Stimulated activated CD8-positive, alpha-beta memory T cell treated with anti-CD3 and anti-CD28 coated beads, Interleukin-12 subunit alpha, Interleukin-12 subunit beta, amount 100 ng/mL, for 24 hours (primary cell): ENCODE results near the gene KANK2.

Source experiments
- DNase-seq: peaks from one replicate; pipeline ENCODE4 v3.0.0-alpha.2; 2020; ENCODE audit errors: extremely low read depth

KANK2 gene

GRCh38 chr19:11225815-11226214 is 28.5 kb upstream of the KANK2 start:
- DNase-seq = no peak

GRCh38 chr19:11225172-11225571 is 27.8 kb upstream of the KANK2 start:
- DNase-seq = no peak

- DNase-seq = no peak
These were observed 27.1 kb upstream of the KANK2 start for GRCh38 chr19:11224429-11224828.

GRCh38 chr19:11223200-11223599 is 25.9 kb upstream of the KANK2 start:
- DNase-seq = no peak

DNA sequence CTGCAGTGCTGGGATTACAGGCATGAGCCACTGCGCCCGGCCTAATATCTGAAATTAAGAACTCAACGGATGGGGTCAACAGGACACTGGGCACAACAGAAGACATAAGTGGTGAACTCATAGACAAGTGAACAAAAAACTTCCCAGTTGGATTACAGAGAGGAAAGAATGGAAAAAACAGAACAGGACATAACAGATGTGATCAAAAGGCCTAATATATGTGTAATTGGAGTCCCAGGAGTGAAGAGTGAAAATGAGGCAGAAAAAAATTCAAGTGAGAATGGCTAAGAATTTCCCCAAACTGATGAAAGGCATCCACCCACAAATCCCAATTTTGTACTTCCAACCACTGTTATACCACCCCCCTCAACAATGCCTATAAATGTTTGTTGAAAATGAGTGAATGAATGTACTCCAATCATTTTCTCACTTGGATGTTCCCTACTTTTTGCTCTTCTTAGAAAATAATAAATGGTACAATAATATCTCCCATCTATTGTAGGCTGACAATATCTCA is 23.8 kb upstream of the KANK2 start:
- no peak for DNase-seq

GRCh38 chr19:11214387-11214786 is 17.0 kb upstream of the KANK2 start:
- DNase-seq = no peak

- DNase-seq = no peak
These were observed 13.2 kb upstream of the KANK2 start for GRCh38 chr19:11210656-11210928.

DNA sequence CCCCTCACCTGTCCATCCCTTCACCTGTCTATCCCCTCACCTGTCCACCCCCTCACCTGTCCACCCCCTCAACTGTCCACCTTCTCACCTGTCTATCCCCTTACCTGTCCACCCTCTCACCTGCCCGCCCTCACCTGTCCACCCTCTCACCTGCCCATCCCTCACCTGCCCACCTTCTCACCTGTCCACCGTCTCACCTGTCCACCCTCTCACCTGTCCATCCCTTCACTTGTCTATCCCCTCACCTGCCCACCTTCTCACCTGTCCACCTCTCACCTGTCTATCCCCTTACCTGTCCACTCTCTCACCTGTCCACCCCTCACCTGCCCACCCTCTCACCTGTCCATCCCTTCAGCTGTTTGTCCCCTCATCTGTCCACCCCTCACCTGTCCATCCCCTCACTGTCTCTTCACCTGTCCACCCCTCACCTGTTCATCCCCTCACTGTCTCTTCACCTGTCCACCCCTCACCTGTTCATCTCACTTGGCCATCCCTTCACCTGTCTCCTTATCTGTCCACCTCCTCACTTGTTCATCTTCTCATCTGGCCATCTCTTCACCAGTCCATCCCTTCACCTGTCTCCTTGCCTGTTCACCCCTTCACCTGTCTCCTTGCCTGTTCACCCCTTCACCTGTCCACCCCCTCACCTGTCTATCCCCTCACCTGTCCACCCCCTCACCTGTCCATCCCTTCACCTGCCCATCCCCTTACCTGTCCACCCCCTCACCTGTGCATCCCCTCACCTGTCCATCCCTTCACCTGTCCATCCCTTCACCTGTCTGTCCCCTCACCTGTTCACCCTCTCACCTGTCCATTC is 12.7 kb upstream of the KANK2 start:
- no peak for DNase-seq

DNA sequence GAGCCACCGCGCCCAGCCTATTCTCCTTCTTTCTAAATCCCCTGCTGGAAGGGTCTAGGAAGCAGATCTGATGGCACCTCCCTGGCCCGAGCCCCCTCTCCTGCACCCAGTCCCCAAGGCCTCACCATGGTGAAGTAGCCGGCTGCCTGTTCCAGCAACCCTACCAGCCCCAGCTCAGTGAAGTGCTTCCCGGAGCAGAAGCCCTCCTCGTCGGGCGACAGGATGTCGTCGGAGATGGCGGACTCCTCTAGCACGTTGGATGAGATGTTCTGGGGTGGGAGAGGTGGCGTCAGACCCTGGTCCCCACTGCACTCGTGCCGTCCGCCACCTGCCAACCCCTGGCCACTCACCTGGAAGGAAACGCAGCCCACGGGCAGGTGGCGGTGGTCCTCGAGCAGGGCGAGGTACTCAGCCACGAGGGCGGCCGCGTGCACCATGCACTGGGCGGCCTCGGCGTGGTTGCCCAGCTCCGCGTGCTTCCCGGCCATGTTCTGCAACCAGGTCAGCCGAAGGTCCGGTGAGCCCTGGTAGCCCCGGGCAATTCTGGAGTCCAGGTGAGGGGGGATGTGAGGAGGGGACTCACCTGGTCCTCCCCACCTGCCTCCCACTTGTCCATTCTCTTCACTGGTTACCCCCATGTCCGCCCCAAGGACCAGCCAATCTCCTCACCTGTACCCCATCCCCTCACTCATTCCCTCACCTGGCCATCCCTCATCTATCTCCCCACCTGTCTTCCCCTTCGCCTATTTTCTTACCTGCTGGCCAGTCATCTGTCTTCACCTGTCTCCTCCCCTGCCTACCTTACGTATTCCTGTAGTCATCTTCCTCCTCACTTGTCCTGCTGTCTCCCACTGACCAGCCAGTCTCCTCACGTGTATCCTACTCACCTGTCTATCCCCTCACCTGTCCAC is 11.5 kb upstream of the KANK2 start:
- no peak for DNase-seq

GRCh38 chr19:11205939-11206570 is 8.7 kb upstream of the KANK2 start:
- DNase-seq = no peak

- no peak for DNase-seq
These were observed 7.6 kb upstream of the KANK2 start for GRCh38 chr19:11204943-11205349.

DNA sequence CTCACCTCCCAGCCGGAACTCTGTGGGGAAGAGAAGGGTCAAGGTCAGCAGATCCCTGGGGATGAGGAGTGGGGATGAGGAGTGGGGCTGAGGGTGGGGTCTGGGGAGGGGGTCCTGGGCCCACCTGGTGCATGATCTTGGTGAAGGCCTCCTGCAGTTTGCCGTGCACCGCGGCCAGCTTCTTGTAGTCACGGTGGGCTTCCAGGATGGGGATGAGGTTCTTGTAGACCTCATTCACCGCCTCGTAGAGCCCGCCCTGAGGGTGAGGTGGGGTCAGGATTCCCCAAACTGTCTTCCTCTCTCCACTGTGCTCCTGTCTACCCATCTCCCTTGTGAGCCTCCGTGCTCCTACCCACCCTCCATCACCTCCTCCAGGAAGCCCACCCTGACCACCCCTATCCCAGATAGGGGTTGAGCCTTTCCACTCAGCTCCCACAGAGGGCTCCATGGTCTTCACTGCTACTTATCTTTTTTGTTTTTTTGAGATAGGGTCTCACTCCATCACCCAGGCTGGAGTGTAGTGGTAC is 6.8 kb upstream of the KANK2 start:
- no peak for DNase-seq

DNA sequence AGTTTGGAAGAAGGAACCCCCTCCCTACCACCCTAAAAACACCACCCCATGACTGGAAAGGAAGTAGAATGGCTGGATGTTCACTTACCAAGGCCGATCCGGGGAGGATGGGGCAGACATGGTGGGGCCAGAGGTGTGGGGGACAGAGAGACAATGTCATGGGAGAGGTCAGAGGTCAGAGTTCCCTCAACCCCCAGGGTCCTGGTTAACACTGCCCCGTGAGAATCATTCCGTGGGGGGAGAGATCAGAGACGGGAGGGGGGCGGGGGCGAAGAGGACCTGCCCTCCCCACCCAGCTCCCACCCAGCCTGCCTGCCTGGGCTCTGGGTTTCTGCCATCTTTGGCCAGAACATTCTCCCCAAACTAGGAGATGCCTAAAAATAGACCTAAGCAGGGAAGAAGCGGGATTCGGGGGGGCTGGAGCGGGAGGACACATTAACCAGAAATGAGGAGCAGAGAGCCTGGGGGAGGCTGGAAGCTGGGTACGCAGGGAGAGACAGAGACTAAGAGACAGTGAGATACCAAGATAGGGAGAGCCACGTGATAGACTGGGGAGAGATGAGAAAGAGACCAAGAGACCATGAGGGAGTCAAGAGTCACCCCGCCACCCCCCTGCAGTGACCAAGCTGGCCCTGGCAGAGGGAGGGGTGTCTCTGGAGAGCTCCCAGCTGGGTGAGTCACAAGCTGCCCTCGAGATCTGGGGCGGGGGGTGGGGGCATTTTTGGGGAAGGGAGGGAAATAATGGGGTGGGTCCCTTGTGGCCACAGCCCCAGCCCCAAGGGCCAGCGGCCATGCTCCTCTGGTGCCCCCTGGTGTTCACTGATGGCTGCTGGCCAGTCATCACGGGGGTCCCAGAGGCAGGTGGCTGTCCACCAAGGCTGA is 6.1 kb upstream of the KANK2 start:
- DNase-seq = no peak

GRCh38 chr19:11202488-11203193 is 5.3 kb upstream of the KANK2 start:
- no peak for DNase-seq

GRCh38 chr19:11201791-11202190 is 4.4 kb upstream of the KANK2 start:
- DNase-seq = no peak

GRCh38 chr19:11200931-11201330 is 3.6 kb upstream of the KANK2 start:
- no peak for DNase-seq

DNA sequence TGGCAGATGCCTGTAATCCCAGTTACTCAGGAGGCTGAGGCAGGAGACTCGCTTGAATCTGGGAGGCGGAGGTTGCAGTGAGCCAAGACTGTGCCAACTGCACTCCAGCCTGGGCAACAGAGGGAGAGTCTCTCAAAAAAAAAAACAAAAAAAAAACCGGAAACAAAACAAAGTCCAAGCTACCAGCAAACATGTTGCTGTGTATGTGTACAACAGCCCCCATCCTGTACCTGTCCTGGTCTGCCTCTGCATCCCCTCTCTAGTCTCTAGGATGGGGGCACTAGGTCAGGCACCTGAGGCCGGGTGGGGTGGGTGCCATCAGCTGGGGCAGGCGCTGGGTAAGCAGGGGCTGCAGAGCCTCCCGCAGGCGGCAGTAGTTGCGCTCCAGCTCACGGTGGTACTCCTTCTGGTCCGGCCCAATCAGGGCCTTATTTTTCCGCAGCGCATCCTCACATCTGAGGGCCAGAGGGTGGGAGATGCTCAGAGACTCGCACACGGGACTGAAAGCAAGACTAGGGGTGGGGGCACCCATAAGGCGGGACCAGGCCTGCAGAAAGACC is 2.8 kb upstream of the KANK2 start:
- no peak for DNase-seq

DNA sequence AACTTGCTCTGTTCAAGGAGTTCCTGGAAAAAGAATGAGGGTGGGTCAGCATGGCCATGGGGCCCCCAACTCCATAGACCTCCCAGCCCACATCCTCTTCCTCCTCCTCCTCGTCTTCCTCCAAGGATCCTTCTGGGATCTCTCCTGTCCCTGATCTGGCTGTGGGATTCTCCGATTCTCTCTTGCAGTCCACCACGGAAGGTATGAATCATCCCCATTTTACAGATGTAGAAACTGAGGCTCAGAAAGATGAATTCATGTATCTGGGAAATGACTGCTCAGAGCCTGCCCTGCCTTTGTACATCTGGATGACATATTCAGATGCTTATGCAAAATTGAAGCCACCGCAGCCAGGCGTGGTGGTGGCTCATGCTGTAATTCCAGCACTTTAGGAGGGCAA is 2.2 kb upstream of the KANK2 start:
- DNase-seq = no peak

DNA sequence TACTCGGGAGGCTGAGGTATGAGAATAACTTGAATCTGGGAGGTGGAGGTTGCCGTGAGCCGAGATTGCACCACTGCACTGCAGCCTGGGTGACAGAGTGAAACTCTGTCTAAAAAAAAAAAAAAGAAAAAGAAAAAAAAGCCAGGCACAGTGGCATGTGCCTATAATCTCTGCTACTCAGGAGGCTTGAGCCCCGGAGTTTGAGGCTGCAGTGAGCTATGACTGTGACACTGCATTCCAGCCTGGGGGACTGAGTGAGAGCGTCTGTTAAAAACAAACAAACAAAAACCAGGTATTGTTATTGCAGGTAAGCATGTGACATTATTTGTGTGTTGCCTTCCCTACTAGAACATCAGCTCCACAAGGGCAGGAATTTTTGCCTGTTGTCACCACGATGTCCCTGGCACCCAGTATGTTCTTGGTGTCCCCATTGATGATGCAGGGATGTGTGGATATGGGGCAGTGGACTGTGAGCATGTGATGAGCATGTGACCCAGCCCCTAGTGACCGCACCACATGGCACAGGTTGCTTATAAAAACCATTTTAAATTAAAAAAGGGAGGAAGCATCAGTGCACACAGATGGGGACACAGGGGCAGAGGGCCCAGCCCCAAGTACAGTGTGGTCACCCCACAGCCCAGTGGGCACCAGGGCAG is 1.6 kb upstream of the KANK2 start:
- DNase-seq = no peak

GRCh38 chr19:11198175-11198534 is 810 bp upstream of the KANK2 start:
- DNase-seq = no peak
